Measurements from ENCODE around the gene CDC45. TPM values are rescaled to one million over a fixed set of nuclear protein-coding genes. Genes with fewer than 3 reads are reported as not detected.

CDC45 gene
- total and polyA plus RNA-seq, 2 of the 13 experiments (the other 11 are each of a cell fraction or from before 2014, with no cell fraction given) = 14.4 to 36.3 TPM

DNA sequence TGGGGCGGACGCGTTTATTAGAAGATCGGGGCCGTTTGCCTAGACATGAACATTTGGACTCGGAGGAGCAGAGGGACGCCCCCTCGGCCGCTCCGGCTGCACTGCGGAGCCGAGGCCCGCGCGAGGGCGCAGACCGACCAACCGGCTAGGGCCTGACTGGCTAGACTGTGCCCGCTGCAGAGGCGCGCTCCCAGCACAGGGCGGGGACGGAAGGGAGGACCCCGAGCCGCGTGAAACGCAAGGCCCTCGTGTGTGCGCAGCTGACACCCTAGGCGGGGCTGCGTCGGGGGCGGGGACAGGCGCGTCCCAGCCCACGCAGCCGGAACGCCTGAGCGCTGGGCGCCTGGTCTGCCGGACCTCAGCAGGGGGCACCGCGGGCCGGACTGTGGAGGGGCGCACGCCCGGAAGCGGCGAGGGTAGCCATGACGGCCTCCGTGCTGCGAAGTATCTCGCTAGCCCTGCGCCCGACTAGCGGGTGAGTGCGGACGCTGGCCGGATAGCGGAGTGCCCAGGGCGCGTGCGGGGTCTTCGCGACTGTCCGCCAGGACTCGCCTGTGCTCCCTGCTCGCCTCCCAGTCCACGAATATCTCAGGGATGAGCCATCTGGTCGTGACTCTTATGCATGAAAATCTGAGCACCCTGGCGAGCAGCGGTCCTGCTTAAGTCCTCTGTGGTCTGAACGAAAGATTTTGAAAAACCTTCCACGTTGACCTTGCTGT, 47.4 kb upstream of the CDC45 start, which contains the start of gene MRPL40 (continued):
- TF ChIP-seq, protein P1, sequence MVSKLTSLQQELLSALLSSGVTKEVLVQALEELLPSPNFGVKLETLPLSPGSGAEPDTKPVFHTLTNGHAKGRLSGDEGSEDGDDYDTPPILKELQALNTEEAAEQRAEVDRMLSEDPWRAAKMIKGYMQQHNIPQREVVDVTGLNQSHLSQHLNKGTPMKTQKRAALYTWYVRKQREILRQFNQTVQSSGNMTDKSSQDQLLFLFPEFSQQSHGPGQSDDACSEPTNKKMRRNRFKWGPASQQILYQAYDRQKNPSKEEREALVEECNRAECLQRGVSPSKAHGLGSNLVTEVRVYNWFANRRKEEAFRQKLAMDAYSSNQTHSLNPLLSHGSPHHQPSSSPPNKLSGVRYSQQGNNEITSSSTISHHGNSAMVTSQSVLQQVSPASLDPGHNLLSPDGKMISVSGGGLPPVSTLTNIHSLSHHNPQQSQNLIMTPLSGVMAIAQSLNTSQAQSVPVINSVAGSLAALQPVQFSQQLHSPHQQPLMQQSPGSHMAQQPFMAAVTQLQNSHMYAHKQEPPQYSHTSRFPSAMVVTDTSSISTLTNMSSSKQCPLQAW (CRISPR knock-in tag; IDR thresholded peaks at IDR 0.05) = peak; percentile 93
- TF ChIP-seq FOXJ3 (CRISPR knock-in tag; IDR thresholded peaks at IDR 0.05; ENCODE audit: borderline replicate concordance) (no peak), ZNF383 (CRISPR knock-in tag; IDR thresholded peaks at IDR 0.05; ENCODE audit: borderline replicate concordance) (peak; percentile 60; the same call in 1 of the 2 replicates), ZNF354B (CRISPR knock-in tag; IDR thresholded peaks at IDR 0.05) (peak; percentile 97), FLYWCH1 (CRISPR knock-in tag; IDR thresholded peaks at IDR 0.05) (no peak), MEIS1 (CRISPR knock-in tag; IDR thresholded peaks at IDR 0.05; ENCODE audit: borderline replicate concordance) (peak; percentile 83; the same call in 1 of the 2 replicates), ZNF547 (CRISPR knock-in tag; IDR thresholded peaks at IDR 0.05) (peak; percentile 96), NRL (CRISPR knock-in tag; IDR thresholded peaks at IDR 0.05; ENCODE audit: borderline replicate concordance) (peak; percentile 55; the same call in 1 of the 2 replicates), U2AF1 (optimal IDR thresholded peaks at IDR 0.05; ENCODE audit: low read depth, low read length) (peak; percentile 88), CBFB (CRISPR knock-in tag; IDR thresholded peaks at IDR 0.05) (peak; percentile 98), FOSL2 (CRISPR knock-in tag; IDR thresholded peaks at IDR 0.05) (peak; percentile 79), FOXC1 (CRISPR knock-in tag; IDR thresholded peaks at IDR 0.05; ENCODE audit: borderline replicate concordance) (peak; percentile 96), ZNF724P (CRISPR knock-in tag; IDR thresholded peaks at IDR 0.05; ENCODE audit: borderline replicate concordance) (peak; percentile 96; the same call in 1 of the 2 replicates)
- TF ChIP-seq, protein P2, sequence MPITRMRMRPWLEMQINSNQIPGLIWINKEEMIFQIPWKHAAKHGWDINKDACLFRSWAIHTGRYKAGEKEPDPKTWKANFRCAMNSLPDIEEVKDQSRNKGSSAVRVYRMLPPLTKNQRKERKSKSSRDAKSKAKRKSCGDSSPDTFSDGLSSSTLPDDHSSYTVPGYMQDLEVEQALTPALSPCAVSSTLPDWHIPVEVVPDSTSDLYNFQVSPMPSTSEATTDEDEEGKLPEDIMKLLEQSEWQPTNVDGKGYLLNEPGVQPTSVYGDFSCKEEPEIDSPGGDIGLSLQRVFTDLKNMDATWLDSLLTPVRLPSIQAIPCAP (CRISPR knock-in tag; IDR thresholded peaks at IDR 0.05; ENCODE audit: low read depth) = no peak
- TF ChIP-seq, protein P3, sequence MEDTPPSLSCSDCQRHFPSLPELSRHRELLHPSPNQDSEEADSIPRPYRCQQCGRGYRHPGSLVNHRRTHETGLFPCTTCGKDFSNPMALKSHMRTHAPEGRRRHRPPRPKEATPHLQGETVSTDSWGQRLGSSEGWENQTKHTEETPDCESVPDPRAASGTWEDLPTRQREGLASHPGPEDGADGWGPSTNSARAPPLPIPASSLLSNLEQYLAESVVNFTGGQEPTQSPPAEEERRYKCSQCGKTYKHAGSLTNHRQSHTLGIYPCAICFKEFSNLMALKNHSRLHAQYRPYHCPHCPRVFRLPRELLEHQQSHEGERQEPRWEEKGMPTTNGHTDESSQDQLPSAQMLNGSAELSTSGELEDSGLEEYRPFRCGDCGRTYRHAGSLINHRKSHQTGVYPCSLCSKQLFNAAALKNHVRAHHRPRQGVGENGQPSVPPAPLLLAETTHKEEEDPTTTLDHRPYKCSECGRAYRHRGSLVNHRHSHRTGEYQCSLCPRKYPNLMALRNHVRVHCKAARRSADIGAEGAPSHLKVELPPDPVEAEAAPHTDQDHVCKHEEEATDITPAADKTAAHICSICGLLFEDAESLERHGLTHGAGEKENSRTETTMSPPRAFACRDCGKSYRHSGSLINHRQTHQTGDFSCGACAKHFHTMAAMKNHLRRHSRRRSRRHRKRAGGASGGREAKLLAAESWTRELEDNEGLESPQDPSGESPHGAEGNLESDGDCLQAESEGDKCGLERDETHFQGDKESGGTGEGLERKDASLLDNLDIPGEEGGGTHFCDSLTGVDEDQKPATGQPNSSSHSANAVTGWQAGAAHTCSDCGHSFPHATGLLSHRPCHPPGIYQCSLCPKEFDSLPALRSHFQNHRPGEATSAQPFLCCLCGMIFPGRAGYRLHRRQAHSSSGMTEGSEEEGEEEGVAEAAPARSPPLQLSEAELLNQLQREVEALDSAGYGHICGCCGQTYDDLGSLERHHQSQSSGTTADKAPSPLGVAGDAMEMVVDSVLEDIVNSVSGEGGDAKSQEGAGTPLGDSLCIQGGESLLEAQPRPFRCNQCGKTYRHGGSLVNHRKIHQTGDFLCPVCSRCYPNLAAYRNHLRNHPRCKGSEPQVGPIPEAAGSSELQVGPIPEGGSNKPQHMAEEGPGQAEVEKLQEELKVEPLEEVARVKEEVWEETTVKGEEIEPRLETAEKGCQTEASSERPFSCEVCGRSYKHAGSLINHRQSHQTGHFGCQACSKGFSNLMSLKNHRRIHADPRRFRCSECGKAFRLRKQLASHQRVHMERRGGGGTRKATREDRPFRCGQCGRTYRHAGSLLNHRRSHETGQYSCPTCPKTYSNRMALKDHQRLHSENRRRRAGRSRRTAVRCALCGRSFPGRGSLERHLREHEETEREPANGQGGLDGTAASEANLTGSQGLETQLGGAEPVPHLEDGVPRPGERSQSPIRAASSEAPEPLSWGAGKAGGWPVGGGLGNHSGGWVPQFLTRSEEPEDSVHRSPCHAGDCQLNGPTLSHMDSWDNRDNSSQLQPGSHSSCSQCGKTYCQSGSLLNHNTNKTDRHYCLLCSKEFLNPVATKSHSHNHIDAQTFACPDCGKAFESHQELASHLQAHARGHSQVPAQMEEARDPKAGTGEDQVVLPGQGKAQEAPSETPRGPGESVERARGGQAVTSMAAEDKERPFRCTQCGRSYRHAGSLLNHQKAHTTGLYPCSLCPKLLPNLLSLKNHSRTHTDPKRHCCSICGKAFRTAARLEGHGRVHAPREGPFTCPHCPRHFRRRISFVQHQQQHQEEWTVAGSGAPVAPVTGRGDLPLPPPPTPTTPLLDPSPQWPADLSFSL (CRISPR knock-in tag; IDR thresholded peaks at IDR 0.05) = no peak
- TF ChIP-seq, protein P4, sequence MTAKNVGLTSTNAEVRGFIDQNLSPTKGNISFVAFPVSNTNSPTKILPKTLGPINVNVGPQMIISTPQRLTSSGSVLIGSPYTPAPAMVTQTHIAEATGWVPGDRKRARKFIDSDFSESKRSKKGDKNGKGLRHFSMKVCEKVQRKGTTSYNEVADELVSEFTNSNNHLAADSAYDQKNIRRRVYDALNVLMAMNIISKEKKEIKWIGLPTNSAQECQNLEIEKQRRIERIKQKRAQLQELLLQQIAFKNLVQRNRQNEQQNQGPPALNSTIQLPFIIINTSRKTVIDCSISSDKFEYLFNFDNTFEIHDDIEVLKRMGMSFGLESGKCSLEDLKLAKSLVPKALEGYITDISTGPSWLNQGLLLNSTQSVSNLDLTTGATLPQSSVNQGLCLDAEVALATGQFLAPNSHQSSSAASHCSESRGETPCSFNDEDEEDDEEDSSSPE (CRISPR knock-in tag; IDR thresholded peaks at IDR 0.05) = peak; percentile 89
- TF ChIP-seq, protein P5, sequence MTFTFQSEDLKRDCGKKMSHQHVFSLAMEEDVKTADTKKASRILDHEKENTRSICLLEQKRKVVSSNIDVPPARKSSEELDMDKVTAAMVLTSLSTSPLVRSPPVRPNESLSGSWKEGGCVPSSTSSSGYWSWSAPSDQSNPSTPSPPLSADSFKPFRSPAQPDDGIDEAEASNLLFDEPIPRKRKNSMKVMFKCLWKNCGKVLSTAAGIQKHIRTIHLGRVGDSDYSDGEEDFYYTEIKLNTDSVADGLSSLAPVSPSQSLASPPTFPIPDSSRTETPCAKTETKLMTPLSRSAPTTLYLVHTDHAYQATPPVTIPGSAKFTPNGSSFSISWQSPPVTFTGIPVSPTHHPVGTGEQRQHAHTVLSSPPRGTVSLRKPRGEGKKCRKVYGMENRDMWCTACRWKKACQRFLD (CRISPR knock-in tag; IDR thresholded peaks at IDR 0.05; ENCODE audit: borderline replicate concordance) = peak; percentile 78; the same call in 1 of the 2 replicates

Measured in HepG2 (cell line).